NCI-H2196 (cell line): ENCODE measurements around the gene NEUROD2.

Source experiments
- DNase-seq: peaks from one replicate; lab custom pipeline; 2025; ENCODE audit not compliant: unreplicated experiment; lab: John Stamatoyannopoulos, UW

Gene NEUROD2

DNA sequence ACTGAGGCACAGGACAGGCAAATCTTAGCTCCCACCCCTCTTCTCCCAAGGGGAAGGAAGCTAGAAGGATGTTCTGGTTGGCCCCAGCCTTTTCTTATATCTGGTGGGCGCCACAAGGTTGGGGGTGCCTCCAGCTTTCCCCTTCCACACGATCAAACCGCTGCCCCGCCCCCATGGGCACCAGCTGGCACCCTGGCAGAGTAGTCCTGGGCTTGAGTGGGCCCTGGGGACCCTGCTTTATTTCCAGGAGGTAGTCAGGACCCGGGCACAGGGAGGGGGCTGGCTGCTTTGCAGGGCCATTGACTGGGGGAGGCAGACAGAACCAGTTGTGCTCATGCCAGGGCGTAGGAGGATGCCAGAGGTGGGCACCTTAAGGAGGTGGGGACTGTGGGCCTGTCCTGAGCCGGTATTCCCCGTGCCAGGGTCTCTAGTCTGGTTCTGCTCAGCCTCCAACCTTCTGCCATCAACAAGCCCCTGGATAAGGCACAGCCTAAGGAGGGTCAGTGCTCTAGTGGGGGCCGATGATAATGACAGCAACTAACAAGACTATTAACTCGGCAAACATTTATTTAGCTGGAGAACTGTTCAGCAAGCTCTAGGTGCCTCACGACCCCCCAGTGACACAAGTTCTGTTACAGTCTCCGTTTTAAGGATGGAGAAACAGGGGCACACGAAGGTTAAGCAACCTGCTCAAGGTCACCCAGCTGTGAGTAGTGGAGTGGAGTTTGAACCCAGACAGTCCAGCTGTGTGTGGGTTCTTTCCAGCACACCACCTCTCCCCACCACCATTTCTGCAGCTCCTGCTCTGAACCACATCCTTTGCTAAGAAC lies 11.5 kb upstream of the NEUROD2 start:
- DNase-seq = no peak

DNA sequence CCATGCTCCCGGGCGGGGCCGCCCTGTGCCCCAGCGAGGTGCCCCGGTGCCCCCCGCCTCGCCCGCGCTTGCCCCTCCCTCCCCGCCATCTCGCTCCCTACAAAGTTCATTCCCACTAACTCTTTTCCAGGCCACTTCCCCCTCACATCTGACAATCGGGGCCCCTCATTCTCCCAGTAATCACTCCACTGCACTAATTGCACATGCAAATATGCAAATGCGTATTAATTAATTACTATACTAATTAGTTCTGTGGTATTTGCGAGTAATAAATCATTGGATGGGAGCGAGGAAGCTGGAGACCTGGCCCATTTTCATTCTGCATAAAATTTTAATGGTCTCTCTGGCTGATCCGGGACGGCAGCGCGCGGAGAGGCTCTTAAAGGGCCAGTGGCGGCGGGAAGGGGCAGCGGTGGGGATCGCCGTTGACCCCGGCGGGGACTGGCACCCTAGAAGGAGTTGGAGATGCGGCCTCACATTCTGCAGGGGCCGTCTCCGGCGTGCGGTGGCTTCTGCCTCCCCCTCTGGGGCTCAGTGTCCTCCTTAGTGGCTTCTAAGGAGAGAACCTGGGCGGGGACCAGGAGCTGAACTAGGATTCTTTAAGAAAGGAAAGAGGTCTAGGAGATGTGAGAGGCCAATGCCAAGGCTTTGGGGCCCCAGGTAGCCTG lies 10.7 kb upstream of the NEUROD2 start:
- DNase-seq = no peak

DNA sequence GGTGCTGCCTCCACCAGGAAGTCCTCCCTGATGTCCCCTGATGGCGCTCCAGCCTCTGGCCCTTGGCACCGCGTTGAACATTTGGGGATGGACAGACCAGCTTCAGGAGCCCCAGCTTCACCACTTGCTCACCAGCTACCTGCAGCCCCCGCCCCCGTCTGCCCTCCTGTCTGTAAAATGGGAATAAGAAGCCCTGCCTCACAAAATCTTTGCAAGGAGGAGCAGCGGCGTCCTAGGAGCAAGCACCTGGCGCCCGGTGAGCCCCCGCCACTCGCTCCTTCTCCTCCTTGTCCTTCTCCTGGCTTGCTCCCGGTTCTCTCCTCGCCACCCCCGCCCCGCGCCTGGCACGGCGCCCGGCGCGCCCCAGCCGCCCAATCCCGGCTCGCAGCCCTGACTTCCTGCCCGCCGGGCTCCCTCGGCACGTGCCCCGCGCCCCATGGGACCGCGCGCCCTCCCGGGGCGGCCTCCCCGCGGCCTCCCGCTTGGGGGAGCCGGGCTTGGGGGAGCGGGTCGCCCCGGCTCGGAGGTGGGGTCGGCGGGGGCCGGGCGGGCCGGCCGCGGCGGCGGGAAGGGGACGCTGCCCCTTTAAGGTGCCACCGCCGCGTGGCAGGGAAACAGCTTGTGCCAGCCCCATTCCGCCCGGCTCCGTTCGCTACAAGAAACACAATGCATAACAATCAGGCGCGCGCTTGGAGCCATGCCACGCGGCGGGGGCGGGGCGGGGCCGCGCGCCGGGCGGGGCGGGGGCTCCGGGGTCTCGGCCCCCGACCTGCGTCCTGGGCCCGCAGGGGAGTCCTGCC lies 9.9 kb upstream of the NEUROD2 start:
- DNase-seq = peak; percentile 74

DNA sequence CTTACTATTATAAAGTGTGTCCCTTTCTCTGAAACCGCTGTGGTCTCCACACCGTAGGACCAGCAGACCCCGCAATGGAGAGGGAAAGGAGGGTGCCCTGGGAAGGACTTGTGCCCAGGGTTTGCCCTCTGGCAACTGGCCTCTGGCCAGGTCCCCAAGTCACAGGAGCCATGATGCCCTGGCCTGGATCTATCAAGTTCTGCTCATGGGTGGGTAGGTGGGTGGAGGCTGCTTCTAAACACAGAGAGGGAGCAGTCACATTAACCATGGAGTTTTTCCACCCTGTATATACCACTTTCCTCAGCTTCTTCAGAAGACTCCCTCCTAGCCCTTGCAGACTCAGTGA lies 9.4 kb upstream of the NEUROD2 start:
- DNase-seq = no peak

DNA sequence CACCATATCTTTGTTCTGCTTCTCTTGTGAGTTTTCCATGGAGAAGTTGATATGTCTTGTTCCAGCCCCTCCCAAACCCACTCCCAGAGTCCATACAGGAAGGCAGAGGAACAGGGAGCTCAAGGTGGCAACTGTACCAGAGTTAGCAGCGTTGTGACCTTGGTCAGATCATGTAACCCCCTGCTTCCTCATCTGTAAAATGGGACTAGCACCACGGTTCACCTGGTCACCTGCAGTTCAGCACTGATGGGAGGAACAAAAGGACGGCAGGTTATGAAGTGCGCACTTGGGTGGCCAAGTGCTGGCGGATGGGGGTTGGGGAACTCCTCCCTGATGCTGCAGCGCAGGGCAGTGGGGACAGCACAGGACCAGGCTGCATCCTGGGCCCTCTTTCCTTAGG lies 7.7 kb upstream of the NEUROD2 start:
- DNase-seq = no peak

DNA sequence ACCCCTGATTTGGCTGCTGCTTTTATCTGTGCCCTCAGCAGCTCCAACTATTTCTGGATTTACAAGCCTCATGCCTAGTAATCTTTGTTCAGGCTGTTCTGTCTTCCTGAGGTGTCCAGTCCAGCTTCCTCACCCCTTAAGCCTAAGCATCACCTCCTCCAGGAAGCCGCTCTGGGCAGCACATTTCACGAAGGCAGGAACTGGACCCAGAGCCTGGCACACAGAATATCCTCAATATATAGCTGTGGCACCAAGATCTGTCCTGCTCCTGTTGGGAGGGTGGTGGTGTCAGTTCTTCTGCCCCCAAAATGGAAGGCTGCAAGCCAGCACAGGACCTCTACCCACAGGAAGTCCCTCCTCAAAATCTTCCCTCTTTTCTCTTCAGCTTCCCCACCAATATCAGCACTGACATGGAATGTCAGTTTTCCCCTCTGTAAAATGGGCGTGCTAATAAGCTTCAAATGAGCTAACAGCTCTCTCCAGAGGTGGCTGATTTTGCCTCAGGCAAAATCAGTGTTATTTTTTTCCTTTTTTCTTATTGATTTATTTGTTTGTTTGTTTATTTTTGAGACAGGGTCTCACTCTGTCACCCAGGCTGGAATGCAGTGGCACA lies 6.9 kb upstream of the NEUROD2 start:
- no peak for DNase-seq

DNA sequence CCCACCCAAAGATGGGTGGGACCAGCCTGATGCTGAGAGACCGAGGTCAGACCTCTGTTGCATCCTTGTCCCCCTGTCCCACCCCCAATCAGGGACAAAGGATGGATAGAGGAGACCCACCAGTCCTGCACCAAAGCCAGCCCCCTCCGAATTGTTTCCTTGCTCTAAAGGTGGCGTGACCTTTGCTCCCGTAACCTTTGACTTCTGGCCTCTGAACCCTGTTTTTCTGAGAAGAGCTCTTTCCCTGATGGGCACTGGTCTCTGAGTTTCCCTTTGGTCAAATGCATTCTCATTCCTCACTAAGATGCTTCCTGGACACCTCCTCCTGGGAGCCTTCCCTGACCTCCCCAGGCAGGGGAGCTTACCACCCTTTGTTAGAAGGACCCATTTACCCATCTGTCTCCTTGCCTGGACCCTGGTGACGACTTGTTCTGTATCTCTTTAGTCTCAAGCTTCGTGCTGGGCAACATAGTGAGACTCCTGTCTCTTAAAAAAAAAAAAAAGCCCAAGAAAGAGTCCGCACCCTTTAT lies 5.3 kb upstream of the NEUROD2 start:
- no peak for DNase-seq

DNA sequence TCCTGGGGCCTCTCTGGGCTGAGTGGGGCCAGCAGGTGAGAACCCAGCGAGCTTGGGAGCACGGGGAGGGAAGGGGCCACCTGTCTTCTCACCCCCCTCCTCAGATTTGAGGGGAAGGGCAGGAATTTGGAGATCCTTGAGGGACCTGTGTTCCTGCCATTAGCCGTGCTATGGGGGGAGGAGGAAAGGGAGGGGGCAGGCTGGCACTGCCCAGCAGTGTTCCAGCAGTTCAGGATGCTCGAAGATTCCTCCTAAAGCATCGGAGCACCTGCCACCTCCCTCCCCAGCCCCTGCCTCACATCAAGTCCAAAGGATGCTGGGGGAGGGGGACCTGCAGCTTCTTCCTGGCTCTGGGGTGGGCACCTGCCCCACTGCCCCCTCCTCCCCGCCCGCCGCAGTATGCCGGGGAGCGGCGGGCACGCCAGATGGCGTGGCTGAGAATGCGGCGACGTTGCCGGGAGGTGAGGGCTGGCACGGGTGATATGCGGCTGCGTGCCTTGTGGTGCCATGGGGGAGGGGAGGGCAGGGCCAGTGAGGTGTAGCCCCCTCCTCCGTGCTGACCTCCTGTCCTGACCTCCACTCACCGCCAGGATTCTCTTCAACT lies 4.7 kb upstream of the NEUROD2 start:
- no peak for DNase-seq

DNA sequence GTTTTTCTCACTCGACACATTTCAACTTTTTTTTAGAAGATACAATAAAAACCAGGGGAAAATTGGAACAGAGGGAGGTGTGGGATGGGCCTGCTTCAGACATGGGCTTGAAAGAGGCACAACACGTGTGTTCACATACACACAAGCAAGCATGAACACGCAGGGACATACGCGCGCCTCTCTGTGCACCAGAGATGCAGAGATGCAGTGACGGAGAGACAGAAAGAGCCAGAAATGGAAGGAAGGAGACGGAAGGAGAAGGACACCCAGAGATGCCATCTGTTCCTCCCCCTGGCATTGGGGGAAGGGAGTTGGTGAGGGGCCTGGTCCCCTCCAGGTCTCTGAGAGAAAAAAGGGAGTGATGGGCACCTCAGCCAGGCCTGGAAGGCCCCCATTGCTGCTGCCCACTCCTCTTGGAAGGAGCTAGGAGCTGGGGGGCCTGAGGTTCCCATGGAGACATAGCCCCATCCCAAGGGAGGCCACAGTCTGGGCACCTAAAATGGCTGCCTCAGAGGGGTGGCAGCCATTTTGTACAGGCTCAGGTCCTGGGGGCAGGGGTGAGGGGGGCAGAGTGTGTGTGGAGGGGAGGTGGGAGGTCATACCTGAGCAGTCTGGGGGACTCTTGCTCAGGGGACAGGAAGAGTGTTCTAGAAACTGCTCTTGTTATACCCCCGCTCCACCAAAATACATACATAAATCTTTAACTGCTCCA lies 3.8 kb upstream of the NEUROD2 start:
- no peak for DNase-seq

DNA sequence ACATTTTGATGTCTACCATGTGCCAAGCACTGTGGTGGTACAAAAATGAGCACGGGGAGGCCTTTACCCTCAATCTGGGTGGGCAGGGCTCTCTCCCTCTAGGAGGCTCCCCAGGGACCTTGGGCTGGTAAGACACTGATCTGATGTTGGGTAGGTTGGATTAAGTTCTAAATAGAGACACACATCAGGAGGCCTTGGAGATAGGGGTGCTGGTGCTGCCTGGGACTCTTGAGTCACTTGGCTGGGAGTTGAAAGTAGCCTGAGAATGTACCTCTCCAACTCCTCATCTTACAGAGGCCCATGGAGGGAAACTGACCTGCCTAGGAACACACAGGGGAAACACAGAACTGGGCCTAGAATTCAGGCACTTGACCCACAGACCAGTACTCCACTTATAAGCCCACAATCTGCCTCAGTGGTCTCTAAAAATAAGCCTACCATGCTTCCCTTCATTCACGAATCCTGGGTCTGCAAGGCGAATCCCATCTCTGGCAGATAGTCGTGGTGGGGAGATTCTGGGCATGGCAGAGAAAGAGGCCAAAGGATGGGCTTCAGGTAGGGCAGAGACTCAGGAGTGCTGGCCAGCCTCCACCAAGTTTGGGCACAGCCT lies 1.8 kb upstream of the NEUROD2 start:
- DNase-seq = no peak

DNA sequence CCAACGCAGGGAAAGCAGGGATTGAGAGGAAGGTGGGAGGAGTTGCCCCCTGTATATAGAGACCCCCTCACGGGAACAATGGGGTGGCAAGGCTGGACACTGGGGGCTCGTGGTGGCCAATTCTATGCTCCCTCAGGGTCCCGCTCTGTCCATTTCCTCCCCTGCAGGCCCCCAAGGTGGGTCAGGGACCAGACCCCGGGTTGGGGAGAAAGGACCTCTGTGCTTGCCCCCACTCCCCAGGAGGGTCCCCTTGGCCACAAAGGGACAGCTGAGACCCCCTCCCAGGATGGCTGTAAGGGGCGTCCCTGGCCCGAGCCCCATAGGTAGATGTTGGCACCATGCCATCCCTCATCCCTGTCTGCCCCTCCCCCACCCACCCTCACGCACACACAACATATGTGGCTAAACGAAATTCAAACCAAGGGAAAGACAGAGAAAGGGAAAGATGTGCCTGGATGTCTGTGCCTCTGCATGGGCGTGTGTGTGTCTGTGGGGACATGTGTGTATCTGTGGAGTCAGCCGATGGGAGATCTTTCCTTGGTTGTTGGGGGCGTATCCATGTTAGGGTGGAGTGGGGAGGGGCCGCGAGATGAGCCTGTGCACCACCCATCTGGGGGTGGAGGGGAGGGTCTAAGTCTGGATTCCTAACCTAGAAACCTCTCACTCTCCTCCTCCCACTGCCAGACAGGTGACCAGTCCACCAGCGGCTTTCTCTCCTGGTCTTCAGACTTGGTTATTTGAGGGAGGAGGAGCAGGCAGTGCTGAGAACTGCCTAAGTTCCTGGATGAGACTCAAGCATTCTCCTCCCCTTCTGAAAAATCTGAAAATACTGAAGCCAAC lies 642 bp upstream of the NEUROD2 start:
- no peak for DNase-seq

DNA sequence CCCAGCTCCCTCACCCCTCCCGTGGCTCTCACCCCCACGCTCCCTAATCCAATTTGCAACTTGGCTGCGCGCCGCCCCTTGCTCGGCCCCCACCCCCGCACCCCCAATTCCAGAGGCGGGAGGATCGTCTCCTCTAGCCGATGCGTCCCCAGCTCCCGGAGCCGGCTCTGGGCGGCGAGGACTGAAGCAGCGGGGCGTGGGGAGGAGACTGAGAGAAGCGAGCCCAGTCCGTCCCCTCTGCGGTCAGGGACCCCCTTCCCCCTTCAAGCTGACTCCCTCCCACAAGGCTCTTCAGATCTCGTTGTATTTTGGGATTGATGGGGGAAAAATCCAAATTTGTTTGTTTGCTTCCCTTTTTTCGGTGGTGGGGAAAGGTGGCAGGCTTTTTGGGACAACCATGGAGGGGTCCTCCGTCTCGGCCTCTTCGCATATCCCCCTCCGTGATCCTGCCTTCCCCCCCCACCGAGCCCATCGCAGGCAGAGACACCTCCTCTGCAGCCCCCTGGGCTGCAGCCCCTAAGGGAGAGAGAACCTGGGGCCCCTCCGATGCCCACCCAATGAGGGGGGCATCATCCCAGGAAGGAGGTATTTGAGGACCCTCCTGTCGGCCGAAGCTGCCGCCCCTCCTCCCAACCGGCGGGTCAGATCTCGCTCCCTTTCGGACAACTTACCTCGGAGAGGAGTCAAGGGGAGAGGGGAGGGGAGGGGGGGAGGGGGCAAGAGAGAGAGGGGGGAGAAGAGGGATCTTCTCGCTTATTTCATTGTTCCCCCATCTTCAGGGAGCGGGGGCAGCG lies 466 bp downstream of the NEUROD2 start:
- DNase-seq = no peak

DNA sequence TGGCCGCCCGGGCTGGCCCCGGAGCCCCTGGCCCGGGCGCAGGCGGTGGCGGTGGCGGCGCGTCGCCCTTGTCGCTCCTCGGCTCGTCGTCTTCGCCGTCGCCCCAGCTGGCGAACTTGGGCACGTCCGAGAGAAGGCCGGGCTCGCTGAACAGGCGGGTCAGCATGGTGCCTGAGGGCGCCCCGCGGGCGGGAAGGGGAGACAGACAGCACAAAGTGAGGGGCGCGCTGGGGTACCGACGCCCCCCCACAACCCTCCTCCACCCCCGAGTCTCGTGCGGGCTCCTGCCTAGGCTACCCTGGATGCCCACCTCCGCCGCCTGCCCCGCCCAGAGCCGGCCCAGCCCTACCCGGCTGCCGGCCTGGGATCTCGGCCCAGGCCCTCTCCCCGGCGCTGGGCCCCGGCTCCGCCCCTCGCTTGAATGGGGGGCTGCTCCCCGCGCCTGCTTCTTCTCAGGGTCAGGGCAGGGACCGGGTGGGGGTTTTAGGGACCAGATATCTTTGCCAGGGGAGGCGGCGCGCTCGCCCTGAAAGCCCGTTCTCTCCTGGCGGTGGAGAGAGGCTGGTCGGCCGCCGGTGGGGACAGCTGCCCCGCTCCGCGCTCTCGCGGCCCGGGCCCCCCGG lies 1.2 kb downstream of the NEUROD2 start:
- no peak for DNase-seq

DNA sequence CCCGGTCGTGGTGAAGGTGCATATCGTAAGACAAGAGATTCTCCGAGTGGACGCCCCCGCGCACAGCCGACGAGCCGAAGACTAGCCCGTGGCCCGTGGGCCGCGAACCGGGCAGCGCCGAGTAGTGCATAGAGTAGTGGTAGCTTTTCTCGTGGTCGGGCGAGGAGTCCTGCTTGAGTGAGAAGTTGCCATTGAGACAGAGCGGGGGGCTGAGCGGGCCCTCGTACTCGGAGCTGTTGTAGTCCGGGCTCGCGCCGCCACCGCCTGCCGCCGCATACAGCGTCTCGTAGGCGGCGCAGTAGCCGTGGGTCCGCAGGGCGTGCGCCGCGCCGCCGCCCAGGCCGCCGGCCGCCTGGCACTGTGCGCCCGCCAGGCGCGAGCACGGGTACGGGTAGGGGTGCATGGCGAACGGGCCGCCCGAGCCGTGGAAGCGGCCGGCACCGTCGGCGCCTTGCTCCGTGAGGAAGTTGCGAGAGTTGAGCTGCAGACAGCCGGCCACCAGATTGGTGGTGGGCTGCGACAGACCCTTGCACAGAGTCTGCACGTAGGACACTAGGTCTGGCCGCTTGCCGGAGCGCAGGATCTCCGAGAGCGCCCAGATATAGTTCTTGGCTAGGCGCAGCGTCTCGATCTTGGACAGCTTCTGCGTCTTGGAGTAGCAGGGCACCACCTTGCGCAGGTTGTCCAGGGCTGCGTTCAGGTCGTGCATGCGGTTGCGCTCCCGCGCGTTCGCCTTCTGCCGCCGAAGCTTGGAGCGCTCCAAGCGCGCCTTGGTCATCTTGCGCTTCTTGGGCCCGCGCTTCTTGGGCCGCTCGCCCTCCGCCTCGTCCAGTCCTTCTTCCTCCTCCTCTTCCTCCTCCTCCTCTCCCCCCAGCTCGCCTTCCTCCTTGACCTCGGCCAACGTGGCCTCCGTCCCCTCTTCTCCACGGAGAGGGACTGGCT lies 2.0 kb downstream of the NEUROD2 start:
- no peak for DNase-seq

DNA sequence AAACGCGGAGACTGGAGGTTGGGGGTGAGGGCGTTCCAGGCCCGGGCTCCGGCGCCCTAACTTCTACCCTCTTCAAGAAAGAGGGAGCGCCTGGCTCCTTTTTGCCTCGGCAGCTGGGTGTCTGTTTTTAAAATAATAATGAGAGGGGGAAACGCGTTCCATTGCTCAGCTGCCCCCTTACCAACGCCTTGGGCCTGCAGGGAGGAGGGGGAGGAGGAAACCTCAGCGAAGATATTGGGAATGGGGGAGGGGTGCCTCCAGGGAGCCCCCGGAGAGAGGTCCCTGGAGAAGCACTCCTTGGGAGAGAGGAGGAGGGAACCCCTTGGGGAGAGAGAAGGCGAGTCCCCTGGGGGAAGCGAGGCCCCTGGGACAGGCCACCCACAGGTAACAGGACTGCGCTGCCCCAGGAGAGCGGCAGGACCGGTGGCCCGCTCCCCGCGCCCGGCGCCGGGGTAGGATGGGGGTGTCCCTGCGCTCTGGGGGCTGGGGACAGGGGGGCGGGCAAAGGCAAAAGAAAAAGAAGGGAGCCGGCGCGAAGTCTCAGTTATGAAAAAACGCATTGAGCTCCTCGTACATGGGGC lies 2.7 kb downstream of the NEUROD2 start:
- no peak for DNase-seq

DNA sequence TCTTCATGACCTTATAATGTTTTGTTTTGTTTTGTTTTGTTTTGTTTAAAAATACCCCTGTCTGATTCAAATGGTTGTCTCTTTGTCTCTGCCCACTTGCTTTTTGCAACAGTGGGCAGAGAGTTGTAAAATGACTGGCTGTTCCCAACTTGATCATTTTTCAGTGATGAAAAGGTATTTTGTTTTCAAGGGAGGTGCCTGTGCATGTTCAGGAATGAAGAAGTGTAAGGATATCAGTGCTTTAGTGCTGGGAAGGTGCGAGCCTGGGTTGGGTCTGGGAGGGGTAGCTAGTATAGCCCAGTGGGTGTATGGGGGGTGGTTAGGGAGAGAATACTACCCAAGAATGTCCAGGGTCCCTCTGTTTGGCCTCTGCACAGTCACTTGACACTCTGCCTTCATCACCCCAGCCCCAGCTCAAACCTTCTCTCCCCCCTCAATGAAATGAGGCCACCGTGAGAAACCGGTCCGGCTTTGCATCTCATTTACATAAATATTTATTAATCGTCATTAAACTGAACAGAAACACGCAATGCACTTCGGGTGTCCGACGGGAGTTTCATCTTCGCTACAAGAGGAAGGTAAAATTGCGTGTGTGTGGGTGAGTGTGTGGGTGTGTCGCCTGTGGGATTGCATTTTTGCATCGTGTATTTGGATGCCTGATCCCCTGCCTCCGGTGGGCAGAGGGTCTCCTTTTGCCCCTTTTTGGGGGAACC lies 4.3 kb downstream of the NEUROD2 start:
- no peak for DNase-seq
